ENCODE data around the gene LRRC8C.

DNA sequence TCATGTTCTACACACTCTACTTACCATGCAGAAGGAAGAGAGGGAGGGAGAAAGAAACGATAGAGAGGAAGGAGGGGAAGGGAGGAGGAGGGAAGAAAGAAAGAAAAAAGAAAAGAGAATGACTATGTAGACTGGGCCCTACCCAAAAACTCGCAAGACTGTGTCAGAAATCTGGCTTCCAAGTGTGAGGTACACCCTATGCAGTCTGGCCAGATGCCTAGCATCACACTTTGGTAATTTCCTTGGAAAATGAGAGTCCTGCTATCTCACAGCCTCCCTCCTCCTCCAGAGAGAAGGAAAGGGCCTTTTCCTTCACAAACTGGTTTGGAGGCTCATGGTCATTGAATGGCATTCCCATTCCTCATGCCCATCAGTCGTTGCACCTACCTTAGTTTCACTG is 101.5 kb downstream of the LRRC8C start:
- TF ChIP-seq EZH2 (IDR thresholded peaks at IDR 0.05; ENCODE audit: borderline replicate concordance, low read depth, low read length, severe bottlenecking): no peak
- TF ChIP-seq, protein P1, sequence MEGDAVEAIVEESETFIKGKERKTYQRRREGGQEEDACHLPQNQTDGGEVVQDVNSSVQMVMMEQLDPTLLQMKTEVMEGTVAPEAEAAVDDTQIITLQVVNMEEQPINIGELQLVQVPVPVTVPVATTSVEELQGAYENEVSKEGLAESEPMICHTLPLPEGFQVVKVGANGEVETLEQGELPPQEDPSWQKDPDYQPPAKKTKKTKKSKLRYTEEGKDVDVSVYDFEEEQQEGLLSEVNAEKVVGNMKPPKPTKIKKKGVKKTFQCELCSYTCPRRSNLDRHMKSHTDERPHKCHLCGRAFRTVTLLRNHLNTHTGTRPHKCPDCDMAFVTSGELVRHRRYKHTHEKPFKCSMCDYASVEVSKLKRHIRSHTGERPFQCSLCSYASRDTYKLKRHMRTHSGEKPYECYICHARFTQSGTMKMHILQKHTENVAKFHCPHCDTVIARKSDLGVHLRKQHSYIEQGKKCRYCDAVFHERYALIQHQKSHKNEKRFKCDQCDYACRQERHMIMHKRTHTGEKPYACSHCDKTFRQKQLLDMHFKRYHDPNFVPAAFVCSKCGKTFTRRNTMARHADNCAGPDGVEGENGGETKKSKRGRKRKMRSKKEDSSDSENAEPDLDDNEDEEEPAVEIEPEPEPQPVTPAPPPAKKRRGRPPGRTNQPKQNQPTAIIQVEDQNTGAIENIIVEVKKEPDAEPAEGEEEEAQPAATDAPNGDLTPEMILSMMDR (IDR thresholded peaks at IDR 0.05; ENCODE audit: borderline replicate concordance, extremely low read depth, low read length, poor library complexity, severe bottlenecking): no peak
